Stimulated activated CD8-positive, alpha-beta memory T cell treated with anti-CD3 and anti-CD28 coated beads, Interleukin-15, amount 100 ng/mL, for 1 hour (primary cell): ENCODE data around the gene SSX2IP.
"Not testable (repeated sequence)": the region's sequence is repeated elsewhere in the genome, so short reads cannot be mapped to it uniquely, and the experiment has no call there.

Source experiments
- DNase-seq: peaks from one replicate; pipeline ENCODE4 v3.0.0-alpha.2; 2020; ENCODE audit warnings: low read depth

The SSX2IP gene

DNA sequence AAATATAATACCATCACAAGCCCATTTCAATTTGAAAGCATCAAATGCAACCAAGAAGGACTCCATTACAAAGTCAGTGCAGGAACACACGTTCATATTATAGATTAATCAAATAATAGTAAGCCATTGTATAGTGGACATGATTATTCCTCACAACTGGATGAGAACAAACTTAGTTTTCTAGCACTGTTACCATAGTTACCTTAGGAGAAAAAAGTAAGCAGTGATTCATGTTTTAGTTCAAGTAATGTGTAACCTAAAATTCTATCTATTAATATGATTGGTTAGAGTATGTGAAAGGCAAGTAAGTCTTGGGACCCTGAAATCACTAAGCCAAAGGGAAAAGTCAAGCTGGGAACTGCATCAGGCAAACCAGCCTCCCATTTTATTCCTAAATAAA is 15.2 kb downstream of the SSX2IP start:
- no peak for DNase-seq

DNA sequence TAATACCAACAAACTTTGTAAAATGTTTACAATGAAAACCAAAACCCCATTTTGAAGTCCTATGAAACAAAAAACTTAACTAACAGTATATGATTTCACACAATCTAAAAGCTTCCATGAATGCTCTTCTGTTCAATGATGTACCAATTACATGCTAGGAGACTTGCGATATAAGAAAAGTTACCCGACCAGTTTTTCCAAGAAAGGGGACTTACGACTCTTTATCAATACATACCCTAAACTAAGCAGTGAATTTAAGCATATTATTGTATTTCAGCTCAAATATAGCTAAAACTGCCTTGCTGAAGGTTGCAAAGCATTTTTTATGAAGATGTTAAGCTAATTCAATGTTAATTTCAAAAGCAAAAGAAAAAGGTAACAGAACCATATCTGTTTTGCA is 15.6 kb downstream of the SSX2IP start:
- DNase-seq: no peak

DNA sequence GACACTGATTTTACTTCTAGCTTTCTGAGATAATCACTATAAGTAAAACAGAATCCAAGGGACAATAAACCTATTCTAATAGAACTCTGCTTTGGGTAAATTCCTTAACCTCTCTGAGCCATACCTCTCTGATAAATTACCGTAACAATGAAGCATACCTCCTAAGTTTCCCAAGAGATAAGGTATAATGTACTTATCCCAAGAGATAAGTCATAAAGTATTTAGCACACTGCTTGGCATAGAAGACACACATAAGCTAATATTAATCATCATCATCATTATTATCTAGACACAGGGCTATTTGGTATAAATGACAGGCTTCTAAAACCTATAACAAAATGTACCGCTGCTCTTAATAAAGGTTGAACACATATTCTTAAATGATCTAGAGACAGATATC is 16.2 kb downstream of the SSX2IP start:
- no peak for DNase-seq

DNA sequence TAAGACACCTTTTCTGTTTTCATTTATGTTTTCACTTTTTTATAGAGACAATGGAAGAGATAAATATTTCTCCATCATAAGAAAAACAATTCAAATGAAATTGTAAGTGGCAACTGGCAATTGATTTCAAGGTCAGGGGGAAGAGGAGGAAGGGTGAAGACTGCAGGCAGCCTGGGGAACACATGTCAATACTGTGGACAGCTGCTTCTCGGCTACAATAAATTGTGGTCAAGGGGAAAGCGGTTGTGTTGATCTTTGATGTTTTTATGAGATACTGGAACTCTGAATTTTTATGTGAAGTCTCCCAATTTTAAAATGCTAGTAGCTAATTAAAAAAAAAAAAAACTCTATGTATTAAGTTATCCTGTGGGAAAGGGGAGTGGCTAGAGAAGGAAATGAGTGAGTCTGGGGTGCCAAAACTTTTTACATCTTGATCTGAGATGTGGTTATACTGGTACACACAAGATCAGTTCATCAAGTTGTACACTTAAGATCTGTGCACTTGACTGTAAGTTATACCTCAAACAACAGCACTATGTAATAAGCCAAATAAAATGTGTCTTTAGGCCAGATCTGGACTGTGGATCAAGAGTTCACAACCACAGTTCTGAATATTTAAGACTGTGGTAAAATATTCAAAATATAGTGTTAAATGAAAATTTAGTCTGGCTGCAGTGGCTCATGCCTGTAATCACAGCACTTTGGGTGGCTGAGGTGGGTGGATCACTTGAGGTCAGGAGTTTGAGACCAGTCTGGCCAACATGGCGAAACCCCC is 18.0 kb downstream of the SSX2IP start:
- DNase-seq: no peak

DNA sequence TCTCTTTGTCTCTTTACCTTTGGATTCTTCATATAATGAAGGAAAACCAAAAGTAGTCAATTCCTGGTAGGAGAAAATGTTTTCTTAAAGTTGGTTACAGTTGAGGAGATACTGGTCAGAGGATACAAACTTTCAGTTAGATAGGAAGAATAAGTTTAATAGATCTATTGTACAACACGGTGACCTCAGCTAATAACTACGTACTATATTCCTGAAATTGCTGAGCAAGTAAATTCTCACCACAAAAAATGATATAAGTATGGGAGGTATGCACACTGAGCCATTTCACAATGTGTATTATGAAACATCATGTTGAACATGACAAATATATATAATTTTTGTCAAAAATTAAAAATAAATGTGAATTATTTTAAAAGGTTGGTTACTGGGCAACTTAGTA is 20.4 kb downstream of the SSX2IP start:
- DNase-seq: no peak

DNA sequence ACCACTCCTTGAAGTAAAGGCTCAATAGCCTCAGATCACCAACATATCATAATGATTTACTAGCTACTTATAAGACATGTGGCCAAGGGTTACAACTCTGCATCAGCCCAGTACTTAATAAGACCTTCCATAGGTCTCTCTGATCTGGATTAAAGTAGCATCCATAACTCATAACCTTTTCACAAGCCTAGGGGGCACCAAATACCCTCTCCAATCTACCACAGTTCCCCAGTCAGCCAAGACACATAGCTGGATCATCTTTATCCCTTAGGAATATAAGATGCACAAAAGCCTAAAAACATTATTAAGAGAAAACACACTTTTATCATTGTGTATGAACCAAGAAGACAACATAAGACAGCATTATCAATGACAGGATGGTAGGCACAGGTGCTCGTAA is 22.1 kb downstream of the SSX2IP start:
- no peak for DNase-seq

DNA sequence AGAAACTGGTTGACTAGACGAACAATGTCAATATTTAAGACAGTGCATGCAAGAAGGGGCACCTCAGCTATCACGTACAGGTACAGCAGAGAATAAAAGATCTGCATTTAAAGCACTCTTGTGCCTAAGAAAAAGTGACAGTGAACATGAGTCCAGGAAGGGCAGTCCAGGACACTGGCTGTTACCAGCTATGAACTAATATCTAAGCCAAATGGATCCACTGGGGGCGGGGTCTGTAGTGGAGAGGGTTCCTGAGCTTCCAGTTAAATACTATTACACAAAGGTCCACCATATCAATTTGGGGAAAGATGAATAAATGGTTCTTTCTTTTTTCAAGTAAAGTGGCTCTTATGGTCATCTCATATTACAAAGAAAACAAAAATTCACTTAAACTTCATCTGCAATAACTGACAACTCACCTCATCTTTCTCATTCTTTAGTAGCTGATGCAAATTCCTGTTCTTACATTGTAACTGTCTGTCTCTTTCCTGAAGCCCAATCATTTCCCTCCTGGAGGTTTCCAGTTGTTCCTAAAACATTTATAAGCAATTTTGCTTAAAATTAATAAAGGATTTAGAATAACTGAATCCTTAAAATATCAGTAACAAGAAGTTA is 24.5 kb downstream of the SSX2IP start:
- DNase-seq: no peak

DNA sequence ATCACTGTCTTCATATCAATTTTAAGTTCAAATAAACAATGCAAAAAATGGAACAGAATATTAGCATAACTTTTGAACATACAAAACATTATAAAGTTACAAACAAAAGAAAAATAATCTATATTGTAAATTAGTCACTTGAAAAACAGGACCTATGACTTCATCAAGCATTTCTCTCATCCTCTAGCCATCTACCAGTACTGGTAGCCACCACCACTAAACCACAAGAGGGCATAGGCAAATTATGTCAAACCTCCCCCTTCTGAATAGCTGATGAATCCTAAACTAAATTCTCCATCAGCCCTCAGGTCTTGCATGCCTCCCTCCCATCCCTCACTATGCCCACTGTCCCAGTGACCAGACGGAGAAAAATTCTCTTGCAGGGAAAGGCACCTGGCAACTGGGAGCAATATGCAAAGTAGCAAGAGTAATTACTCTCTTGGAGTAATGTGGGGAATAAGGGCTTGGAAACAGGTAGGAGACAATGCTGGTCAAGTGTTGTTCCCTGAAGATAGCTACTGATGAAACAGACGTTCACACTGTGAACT is 37.1 kb downstream of the SSX2IP start:
- DNase-seq: no peak

DNA sequence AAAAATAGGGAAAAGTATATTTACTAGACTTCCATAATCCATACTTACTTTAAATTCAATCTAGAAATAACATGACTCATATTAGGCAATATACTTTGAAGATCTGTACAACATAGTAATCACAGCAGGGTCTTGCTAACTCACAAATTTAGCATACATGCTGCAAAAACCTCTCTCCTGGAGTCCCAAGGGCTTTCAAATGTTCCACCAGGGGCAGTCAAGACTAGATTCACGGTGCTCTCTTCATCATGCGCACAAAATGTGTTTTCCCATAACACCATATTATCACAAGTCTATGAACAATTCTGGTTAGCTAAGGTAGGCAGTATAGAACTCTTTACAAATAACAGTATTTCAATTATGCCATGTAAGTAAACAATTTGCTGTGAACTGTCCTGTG is 45.8 kb downstream of the SSX2IP start:
- DNase-seq: no peak

DNA sequence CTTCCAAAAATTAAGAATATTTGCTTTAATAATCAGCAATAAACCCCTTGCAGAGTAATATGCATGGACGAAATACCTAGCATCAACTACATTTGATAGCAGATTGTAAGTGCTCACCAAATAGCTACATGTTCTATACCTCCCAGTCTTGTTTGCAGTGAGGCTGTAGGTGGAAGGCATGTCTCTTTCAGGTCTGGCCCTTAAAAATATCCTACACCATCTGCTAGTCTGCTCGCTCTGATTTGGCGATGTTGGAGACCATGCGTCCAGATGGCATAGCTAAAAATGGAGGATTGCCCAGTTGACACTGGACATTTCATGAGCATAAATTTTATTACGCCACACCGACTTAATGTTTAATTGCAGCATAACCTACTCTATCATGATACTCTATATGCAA is 47.1 kb downstream of the SSX2IP start:
- no peak for DNase-seq

DNA sequence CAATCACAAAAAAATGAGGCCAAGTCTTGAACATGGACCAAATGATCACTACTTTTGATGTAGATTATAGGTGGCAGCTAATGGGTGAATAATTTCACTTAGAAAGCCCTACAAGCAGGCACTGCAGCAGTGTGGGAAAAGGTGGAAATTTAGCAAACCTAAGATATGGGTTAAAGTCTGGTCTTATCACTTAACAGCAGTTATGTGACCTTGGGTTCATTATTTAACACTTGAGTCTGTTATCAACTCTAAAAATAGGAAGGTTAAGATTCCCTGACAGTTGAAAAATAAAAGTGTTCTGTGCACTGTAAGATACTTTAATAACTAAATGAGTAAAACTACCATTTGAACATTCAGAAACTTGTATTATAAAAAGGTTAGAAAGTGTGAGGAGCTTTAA is 47.5 kb downstream of the SSX2IP start:
- DNase-seq: no peak

DNA sequence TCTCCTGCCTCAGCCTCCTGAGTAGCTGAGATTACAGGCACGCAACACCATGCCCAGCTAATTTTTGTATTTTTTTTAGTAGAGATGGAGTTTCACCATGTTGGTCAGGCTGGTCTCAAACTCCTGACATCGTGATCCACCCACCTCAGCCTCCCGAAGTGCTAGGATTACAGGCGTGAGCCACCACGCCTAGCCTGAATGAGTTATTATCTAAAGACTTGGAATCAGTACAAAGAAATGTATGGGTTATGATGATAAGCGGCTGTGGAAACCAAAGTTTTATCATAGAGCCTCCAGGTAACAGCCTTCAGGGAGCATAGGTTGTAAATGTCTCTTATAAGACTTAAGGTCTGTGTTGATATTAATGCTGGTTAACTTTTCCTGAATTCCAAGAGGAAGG is 50.5 kb downstream of the SSX2IP start:
- not testable (repeated sequence) for DNase-seq

DNA sequence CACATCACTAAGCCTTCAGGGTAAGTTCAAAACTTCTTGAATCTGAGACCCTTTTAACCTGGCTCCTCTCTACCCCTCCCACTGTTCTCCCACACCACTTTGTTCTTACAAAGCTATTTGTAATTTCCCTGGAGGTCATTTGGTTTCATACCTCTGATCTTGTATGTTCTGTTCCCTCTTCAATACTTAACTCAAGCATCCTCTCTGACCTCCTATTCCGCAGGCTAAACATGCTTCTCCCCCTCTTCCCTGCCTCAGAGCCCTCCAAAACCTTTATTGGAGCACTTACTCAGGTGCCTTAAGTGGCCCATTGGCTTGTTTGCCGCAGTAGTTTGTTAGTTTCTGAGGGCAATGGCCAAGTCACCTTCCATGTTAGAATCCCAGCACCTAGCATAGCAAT is 54.8 kb downstream of the SSX2IP start:
- DNase-seq: no peak

DNA sequence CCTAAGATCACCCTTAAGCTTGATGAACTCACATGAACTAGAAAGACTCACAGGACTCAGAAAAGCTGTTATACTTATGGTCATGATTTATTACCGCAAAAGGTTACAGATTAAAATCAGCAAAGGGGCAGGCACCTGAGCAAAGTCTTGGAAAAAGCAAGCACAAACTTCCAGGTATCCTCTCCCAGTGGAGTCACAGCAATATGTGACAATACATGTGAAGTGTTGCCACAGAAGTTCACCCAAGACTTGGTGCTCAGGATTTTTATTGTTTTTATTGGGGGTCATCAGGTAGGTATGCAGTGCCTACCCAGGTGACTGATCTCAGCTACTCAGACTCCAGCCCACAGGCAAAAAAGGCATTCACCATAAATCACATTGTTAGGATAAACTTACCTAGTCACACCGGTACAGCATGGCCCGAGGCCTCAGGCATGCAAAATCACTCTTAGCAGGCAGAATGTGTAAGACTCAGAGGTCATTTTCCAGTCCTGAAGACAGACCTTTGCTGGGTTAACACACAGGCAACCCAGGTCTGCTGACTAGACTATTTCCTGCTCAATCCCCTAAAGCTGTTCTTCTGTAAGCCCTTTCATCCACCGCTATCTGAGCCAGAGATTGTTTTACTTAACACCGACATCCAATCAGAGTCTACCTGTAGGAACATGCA is 55.6 kb downstream of the SSX2IP start:
- no peak for DNase-seq

DNA sequence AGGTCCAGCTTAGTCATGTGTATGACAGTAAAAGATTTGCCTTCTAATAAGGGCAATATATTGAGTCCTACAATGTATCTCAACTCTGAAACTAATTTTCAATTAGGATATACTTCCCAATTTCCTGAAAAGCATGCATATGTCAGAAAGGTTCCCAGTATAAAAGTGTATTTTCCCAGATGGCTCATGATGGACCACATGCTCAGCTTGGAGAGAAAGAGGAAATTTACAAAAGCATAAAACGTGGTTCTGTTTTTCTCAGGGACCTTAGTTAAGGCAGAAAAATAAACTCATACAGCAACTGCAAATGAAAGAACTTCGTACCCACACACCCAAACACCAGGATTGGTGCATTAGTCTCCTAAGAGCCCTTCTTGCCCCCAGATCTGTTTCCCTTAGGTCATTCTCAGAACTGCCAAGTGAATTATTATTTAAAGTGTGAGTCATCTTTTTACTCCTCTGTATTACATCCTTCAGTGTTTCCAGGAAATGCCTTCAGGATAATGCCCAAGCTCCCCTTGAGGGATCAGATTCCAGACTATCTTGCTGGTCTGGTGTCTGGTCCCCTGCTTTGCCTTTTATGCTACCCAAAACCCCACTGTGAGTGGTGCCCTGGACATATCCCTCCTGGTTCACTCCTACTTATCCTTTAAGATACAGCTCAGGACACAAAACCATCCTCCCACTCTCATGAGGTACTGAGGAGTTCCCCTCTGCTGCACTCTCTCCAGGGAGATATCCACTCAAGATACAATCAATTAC is 57.4 kb downstream of the SSX2IP start:
- no peak for DNase-seq

DNA sequence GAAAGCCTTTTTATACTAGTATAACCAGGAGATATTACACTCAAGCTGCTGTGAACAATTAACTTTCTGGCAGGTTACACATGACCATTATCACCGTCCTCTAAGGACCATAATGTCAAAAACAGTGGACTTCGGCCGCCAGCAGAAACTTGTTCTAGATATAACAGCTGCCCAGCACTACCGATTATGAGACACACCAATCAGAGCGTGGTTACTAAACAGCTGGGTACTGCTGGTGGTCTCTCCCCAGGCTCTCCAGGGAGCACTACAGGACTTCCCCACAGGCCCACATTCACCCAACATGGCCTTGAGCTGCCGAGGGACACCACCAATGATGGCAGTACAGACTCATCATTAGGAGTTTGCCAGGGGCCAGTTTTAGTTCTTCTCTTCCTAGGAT is 58.1 kb downstream of the SSX2IP start:
- DNase-seq: no peak

DNA sequence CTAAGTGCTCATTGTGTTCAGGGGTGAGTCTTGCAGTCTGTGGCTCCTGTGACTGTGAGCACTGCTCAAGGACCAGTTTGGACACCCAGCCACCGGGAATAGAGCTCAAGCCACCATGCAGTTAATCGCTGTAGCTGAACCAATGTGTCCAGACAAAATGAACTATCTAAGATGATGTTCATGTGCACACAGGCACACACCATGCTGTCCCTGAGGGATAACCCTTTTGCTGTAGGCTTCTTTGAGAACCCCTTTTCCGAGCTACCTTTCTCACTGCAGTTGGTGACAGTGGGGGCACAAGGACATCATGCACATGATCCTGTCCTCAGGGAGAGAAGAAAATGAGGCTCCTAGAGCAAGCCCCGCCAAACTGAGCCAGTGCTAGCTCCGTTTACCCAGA is 65.4 kb downstream of the SSX2IP start:
- no peak for DNase-seq

DNA sequence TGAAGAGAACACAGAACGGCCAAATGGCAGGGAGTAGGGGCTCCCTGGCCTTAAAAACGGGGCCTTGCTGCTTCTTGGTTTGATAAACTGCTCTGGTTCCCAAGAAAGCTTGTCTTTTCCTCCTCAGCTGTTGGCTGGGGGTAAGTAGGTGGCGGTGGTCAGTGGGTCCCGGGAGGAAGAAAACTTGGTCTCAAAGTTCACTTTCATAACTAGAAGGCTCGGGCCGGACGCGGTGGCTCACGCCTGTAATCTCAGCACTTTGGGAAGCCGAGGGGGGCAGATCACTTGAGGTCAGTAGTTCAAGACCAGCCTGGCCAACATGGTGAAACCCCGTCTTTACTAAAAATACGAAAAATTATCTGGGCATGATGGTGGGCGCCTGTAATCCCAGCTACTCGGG is 68.7 kb downstream of the SSX2IP start:
- DNase-seq: no peak

DNA sequence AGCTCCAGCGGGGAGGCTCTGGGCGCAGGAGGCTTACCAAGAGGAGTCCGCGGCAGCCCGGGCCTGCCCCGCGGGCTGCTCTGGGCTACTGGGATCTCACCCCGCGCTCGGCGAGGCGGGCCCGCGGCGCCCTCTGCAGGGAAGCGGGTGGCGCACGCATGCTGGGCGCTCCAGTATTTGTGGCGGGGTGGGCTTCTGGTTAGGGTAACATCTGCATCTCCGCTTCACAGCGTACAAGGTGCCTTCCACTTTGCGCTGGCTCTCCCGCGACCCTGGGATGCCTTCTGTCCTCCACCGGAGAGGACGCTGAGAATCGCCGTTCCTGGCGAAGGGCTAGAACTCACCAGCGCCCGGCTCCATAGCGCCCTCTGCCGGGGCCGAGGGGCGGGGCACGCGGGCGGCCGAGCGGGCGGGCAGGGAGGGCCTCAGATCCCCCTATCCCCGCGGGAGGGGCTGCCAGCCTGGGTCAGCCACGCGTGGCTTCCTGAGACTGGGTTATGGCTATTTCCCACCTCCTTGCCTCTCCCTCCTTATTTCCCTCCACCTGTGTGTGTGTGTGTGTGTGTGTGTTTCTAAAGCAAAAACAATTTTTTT is 69.4 kb downstream of the SSX2IP start:
- peak; percentile 41 for DNase-seq

DNA sequence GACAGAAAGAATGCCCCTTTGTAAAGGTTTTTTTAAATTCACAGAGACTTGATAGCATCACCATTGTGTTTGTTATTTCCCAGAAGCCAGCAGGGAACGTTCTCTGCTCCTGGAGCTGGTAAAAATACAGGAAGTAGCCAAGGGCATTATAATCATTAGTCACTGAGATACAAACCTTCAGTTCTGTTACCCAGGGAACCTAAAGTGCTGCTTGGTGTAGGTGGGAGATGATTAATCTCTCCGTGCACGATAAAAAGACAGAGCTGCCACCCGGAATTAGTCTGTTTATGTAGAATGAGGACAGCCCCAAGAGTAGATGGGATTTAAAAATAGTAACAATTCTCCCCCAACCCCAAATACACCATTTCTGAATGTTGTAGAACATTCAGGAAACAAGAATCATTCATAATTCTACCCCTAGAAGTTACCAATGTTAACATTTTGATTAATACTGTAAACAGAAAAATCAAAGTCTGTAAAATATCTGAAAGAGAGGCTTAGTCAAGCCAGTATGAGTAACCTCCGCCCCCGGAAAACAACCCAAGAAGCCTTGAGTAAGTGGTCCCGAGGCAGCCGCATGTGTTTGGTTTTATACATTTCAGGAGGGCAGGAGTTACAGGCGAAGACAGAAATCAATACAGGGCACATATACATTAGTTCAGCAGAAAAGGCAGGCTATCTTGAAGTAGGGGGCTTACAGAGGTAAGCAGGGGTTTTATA is 70.7 kb downstream of the SSX2IP start:
- DNase-seq: no peak

DNA sequence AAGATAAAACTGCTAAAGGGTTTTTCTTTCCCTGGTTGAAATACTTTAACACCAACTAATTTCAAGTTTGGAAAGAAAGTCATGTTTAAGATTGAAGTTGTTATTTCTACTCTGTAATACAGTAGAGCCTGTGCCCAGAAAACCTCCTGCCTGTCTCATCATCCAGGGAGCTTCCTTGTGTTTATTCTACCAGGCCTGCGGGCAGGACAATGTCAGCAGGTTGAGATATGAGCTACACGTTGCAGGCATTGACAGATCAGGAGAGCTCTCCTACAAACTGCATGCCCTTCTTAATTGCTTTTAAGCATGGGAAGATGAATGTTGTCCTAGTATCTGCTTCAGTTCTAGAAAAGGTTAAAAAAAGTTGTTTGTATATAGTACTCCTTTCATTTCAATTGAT is 72.9 kb downstream of the SSX2IP start:
- no peak for DNase-seq
